Lower leg skin (tissue), 4 donors: ENCODE data around the gene PDXP. TPM values are rescaled to one million over a fixed set of nuclear protein-coding genes. Genes with fewer than 3 reads are reported as not detected.
A peak's percentile ranks its signal among the peaks of the same experiment; 100 is the strongest.

Source experiments
- DNase-seq, 2 donors: peaks; one replicate each; pipeline ENCODE4 v3.0.0-alpha.2; 2019; ENCODE audit warnings: low spot score in 2 of 2
- H3K4me3 ChIP-seq: fragments of 200-600 bp; sonication (generic); 2 replicates; pipeline ENCODE4 v1.5.1; 2017; ENCODE audit warnings: mild to moderate bottlenecking, low read depth; ENCODE audit not compliant: poor library complexity, severe bottlenecking
- CTCF ChIP-seq, 3 donors: fragments of 450-650 bp; IDR thresholded peaks; one replicate each; pipeline ENCODE4 v1.5.1; 2016; ENCODE audit warnings: antibody characterized with exemption in 3 of 3, mild to moderate bottlenecking in 3 of 3, moderate library complexity in 2 of 3
- POLR2A ChIP-seq, 2 donors: fragments of 450-650 bp; IDR thresholded peaks; one replicate each; pipeline ENCODE4 v1.6.1; 2016 to 2017; ENCODE audit warnings: antibody characterized with exemption in 2 of 2, mild to moderate bottlenecking in 1 of 2, moderate library complexity in 1 of 2
- WGBS, 2 donors: methylation state at CpG; one replicate each; pipeline ENCODE4 v1.1.5; 2018; 5-methylcytosine and 5-hydroxymethylcytosine counted together
- intact Hi-C: fragments of 100-400 bp; cut with DNase I; formaldehyde crosslinking; loops from one replicate; pipeline ENCODE4 v1.15.0; 2023; ENCODE audit warnings: low total_unique reads
- total RNA-seq, 4 donors: library from RNA; depleted of rRNA; stranded (reverse); fragments of >200 nt; gene quantifications; one replicate each; pipeline ENCODE4 v1.1.0, GENCODE V29; 2016

PDXP gene
- total RNA-seq, 4 donors from 2014 or later = 1.8 to 4.6 (median 3.2) TPM

- 52 to 58% methylated on average over 15 of the region's 15 CpGs for WGBS, 2 donors
- no peak for DNase-seq
- TF ChIP-seq CTCF (IDR thresholded peaks at IDR 0.05) = no peak
- no peak for TF ChIP-seq POLR2A (IDR thresholded peaks at IDR 0.05)
- intact Hi-C loops = no loop called here
- H3K4me3 ChIP-seq = no peak overlapping the region
These were observed 13.8 kb downstream of the PDXP start for GRCh38 chr22:37672206-37672919.

- no peak overlapping the region for H3K4me3 ChIP-seq
- intact Hi-C loops = no loop called here
- no peak for DNase-seq
- TF ChIP-seq CTCF (IDR thresholded peaks at IDR 0.05) (no peak), POLR2A (IDR thresholded peaks at IDR 0.05) (no peak)
- 34 to 51% methylated on average over 10 to 11 of the region's 11 CpGs for WGBS, 2 donors
These were observed 14.5 kb downstream of the PDXP start for GRCh38 chr22:37672920-37673455.

- DNase-seq = no peak
- TF ChIP-seq CTCF (IDR thresholded peaks at IDR 0.05) (no peak), POLR2A (IDR thresholded peaks at IDR 0.05) (no peak)
- 82 to 83% methylated on average over 12 of the region's 12 CpGs for WGBS, 2 donors
- intact Hi-C loops = no loop called here
- no peak overlapping the region for H3K4me3 ChIP-seq
These were observed 15.7 kb downstream of the PDXP start for GRCh38 chr22:37674248-37674647.

GRCh38 chr22:37674951-37675929 lies 16.7 kb downstream of the PDXP start, which contains the start of gene LGALS1:
LGALS1 (plus strand) TSS chr22:37675636; CDS start chr22:37675703, 67 bp downstream.
- DNase-seq = peak; percentile 94 to 99
- intact Hi-C loops = no loop called here
- TF ChIP-seq CTCF (IDR thresholded peaks at IDR 0.05) (no peak), POLR2A (IDR thresholded peaks at IDR 0.05) (no peak)
- WGBS, 2 donors = 10 to 11% methylated on average over 32 to 34 of the region's 34 CpGs
- H3K4me3 ChIP-seq = peak within 1 kb of the TSS; percentile 40

GRCh38 chr22:37675930-37676735 lies 17.6 kb downstream of the PDXP start:
- TF ChIP-seq CTCF (IDR thresholded peaks at IDR 0.05) (no peak), POLR2A (IDR thresholded peaks at IDR 0.05) (no peak)
- 21 to 23% methylated on average over 15 to 17 of the region's 17 CpGs for WGBS, 2 donors
- intact Hi-C loops = no loop called here
- H3K4me3 ChIP-seq = peak overlapping the region; percentile 40
- DNase-seq = no peak
